OCI-LY3 (cell line): ENCODE measurements around the gene ST3GAL5.
"Not testable (repeated sequence)": the region's sequence is repeated elsewhere in the genome, so short reads cannot be mapped to it uniquely, and the experiment has no call there.

Source experiments
- H2AFZ ChIP-seq: fragments of 200-600, 300-600 bp; shearing (Covaris generic); 2 replicates; pipeline ENCODE4 v1.6.0; 2014; ENCODE audit warnings: antibody characterized with exemption, low read depth, low read length
- H3K27ac ChIP-seq: fragments of 200-600, 300-600 bp; sonication (generic); 2 replicates; pipeline ENCODE4 v1.5.1; 2014; ENCODE audit warnings: mild to moderate bottlenecking, low read length, moderate library complexity, mixed read lengths
- H3K27me3 ChIP-seq: fragments of 200-600, 300-600 bp; sonication (generic); 2 replicates; pipeline ENCODE4 v1.6.1; 2014; ENCODE audit warnings: low read depth, low read length, mixed read lengths
- H3K36me3 ChIP-seq: fragments of 200-600, 300-600 bp; sonication (generic); replicated peaks from 2 replicates; pipeline ENCODE3; 2014; ENCODE audit warnings: low read depth, low read length, mixed read lengths
- H3K4me1 ChIP-seq: fragments of 300-600, 200-600 bp; sonication (generic); 2 replicates; pipeline ENCODE4 v1.6.1; 2014; ENCODE audit warnings: low read length, mixed read lengths
- H3K4me2 ChIP-seq: fragments of 200-600, 300-600 bp; sonication (generic); 2 replicates; pipeline ENCODE4 v1.6.1; 2014; ENCODE audit warnings: low read length, mixed read lengths
- H3K4me3 ChIP-seq: fragments of 300-600, 200-600 bp; sonication (generic); 2 replicates; pipeline ENCODE4 v1.5.1; 2014; ENCODE audit warnings: antibody characterized with exemption, mild to moderate bottlenecking, low read length, moderate library complexity
- H3K79me2 ChIP-seq: fragments of 300-600, 200-600 bp; shearing (Covaris generic); 2 replicates; pipeline ENCODE4 v1.6.1; 2014; ENCODE audit warnings: mild to moderate bottlenecking, low read length, mixed read lengths
- H3K9ac ChIP-seq: fragments of 300-600, 200-600 bp; shearing (Covaris generic); 2 replicates; pipeline ENCODE4 v1.6.0; 2014; ENCODE audit warnings: mild to moderate bottlenecking, low read length, moderate library complexity
- H3K9me3 ChIP-seq: fragments of 200-600, 300-600 bp; shearing (Covaris generic); 2 replicates; pipeline ENCODE4 v1.6.1; 2014; ENCODE audit warnings: low read length, mixed read lengths; ENCODE audit not compliant: insufficient read depth
- H4K20me1 ChIP-seq: fragments of 200-600, 300-600 bp; sonication (generic); 2 replicates; pipeline ENCODE4 v1.6.1; 2016; ENCODE audit warnings: low read length, mixed read lengths; ENCODE audit not compliant: insufficient read depth
- CTCF ChIP-seq: fragments of 200-600, 300-600 bp; sonication (generic); IDR thresholded peaks from 2 replicates; pipeline ENCODE4 v1.5.1; 2014; ENCODE audit warnings: antibody characterized with exemption, low read length, low read depth
- EZH2phosphoT487 ChIP-seq: fragments of 200-600 bp; shearing (Covaris generic); IDR thresholded peaks from 2 replicates; pipeline ENCODE4 v1.6.1; 2018; ENCODE audit warnings: antibody characterized with exemption, mixed run types, low read depth

Gene ST3GAL5

GRCh38 chr2:85898881-85899280, 10.1 kb upstream of the ST3GAL5 start:
- Histone ChIP-seq H3K79me2 (no peaks in the 10 kb centered on the region), H3K27me3 (no peaks in the 10 kb centered on the region), H2AFZ (no peak overlapping the region), H3K4me2 (no peak overlapping the region), H3K9ac (no peak overlapping the region), H3K4me1 (no peaks in the 10 kb centered on the region), H4K20me1 (no peaks in the 10 kb centered on the region), H3K36me3 (peaks cover 4% of the 10 kb centered on the region), H3K9me3 (no peaks in the 10 kb centered on the region), H3K27ac (no peak overlapping the region), H3K4me3 (no peak overlapping the region)
- TF ChIP-seq EZH2phosphoT487 (no peak), CTCF (no peak)

GRCh38 chr2:85894554-85895278, 5.9 kb upstream of the ST3GAL5 start:
- not testable (repeated sequence) for H4K20me1 ChIP-seq, H3K9ac ChIP-seq, H3K27ac ChIP-seq, H3K27me3 ChIP-seq, H2AFZ ChIP-seq, H3K9me3 ChIP-seq, H3K36me3 ChIP-seq, H3K4me3 ChIP-seq, H3K4me1 ChIP-seq, H3K79me2 ChIP-seq, H3K4me2 ChIP-seq

GRCh38 chr2:85893428-85894258, 4.9 kb upstream of the ST3GAL5 start:
- Histone ChIP-seq H4K20me1 (no peaks in the 10 kb centered on the region), H3K4me2 (no peak overlapping the region), H3K4me3 (no peak overlapping the region), H3K4me1 (peaks cover 7% of the 10 kb centered on the region), H3K27me3 (no peaks in the 10 kb centered on the region), H3K9ac (no peak overlapping the region), H3K36me3 (peaks cover 4% of the 10 kb centered on the region), H3K79me2 (peaks cover under 1% of the 10 kb centered on the region; the same call in 1 of the 2 replicates), H2AFZ (no peak overlapping the region), H3K9me3 (no peaks in the 10 kb centered on the region), H3K27ac (no peak overlapping the region)
- TF ChIP-seq CTCF (no peak), EZH2phosphoT487 (no peak)

- H3K27ac ChIP-seq: no peak overlapping the region
Observed at GRCh38 chr2:85892216-85892944, 3.6 kb upstream of the ST3GAL5 start.

More at GRCh38 chr2:85892216-85892944, 3.6 kb upstream of the ST3GAL5 start:
- H4K20me1 ChIP-seq: peaks cover 2% of the 10 kb centered on the region; the same call in 1 of the 2 replicates
- H3K4me3 ChIP-seq: no peak overlapping the region
- peaks cover 13% of the 10 kb centered on the region for H3K79me2 ChIP-seq
- H3K4me2 ChIP-seq: no peak overlapping the region
- H2AFZ ChIP-seq: no peak overlapping the region
- peaks cover 12% of the 10 kb centered on the region for H3K4me1 ChIP-seq
- peaks cover 7% of the 10 kb centered on the region for H3K36me3 ChIP-seq
- no peak overlapping the region for H3K9ac ChIP-seq
- H3K27me3 ChIP-seq: no peaks in the 10 kb centered on the region
- TF ChIP-seq EZH2phosphoT487: no peak
- no peak for TF ChIP-seq CTCF
- H3K9me3 ChIP-seq: no peaks in the 10 kb centered on the region
